Measurements from ENCODE around the gene SYT9.
"Not testable (repeated sequence)": the region's sequence is repeated elsewhere in the genome, so short reads cannot be mapped to it uniquely, and the experiment has no call there.

Gene SYT9

GRCh38 chr11:7513234-7514098 lies 261.8 kb downstream of the SYT9 start, which contains the start of gene PPFIBP2:
TSS of gene PPFIBP2 (plus strand) at chr11:7513999. CDS start at chr11:7549476, 35,477 bp downstream.
- peak; percentile 82 for DNase-seq

GRCh38 chr11:7514099-7514591 lies 262.4 kb downstream of the SYT9 start:
- peak; percentile 21 for DNase-seq

- DNase-seq: no peak
These were observed 263.8 kb downstream of the SYT9 start for GRCh38 chr11:7515447-7515886.

GRCh38 chr11:7516475-7516874 lies 264.8 kb downstream of the SYT9 start:
- no peak for DNase-seq

DNA sequence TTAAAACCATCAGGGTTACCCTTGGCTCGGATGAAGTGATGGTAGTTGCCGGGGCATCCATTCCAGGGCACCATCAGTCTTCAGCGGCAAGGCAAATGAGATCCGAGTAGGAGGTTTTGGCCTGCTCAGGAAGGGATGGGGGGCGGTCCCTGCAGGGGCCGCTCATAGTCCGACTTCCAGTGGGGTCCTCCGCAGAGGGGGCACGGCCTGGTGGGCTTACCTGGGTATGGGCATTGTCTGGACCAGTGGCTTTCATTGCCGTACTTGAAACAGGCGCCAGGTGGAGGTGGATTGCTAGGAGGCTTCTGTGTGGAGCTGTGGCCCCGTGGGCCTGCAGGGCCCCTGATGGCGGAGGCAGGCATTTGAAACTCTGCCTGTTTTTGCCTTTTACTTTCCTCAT lies 266.0 kb downstream of the SYT9 start:
- DNase-seq: not testable (repeated sequence)
